GM10248 (cell line): ENCODE results near the gene ALDH18A1.

Experiments
- CTCF ChIA-PET: fragments of 300-600 bp; sonication (Branson Sonifier 250); formaldehyde crosslinking; extraction: SDS; loops from one replicate; lab custom pipeline; 2021; ENCODE audit warnings: antibody characterized with exemption; lab: Yijun Ruan, JAX
- POLR2A ChIA-PET: fragments of 350-650 bp; sonication (Branson Sonifier 250); formaldehyde crosslinking; extraction: SDS; loops from one replicate; lab custom pipeline; 2020; ENCODE audit warnings: antibody characterized with exemption; lab: Yijun Ruan, JAX
- DNase-seq: peaks from one replicate; pipeline ENCODE4 v3.0.0; 2012; ENCODE audit errors: extremely low spot score
- CTCF ChIP-seq: IDR thresholded peaks from 2 replicates; pipeline ENCODE4 v1.5.1; 2012; ENCODE audit warnings: mild to moderate bottlenecking, low read depth; ENCODE audit errors: extremely low read depth, missing control alignments, control extremely low read depth

Gene ALDH18A1

GRCh38 chr10:95572131-95572820, 84.2 kb downstream of the ALDH18A1 start:
- CTCF ChIA-PET, result no interaction called here

GRCh38 chr10:95571390-95571789, 85.1 kb downstream of the ALDH18A1 start:
- POLR2A ChIA-PET, result no interaction called here
- no peak for DNase-seq
- TF ChIP-seq CTCF, result no peak
- CTCF ChIA-PET, result no interaction called here

More at GRCh38 chr10:95572131-95572820, 84.2 kb downstream of the ALDH18A1 start:
- TF ChIP-seq CTCF, result no peak
- DNase-seq, result no peak
- POLR2A ChIA-PET, result no interaction called here

- ChIA-PET CTCF (no interaction called here), POLR2A (no interaction called here)
- no peak for TF ChIP-seq CTCF
- no peak for DNase-seq
Measured at GRCh38 chr10:95569368-95569767, 87.1 kb downstream of the ALDH18A1 start.

GRCh38 chr10:95567903-95568630, 88.4 kb downstream of the ALDH18A1 start:
- DNase-seq, result no peak
- ChIA-PET CTCF (no interaction called here), POLR2A (no interaction called here)
- TF ChIP-seq CTCF, result no peak

- no peak for DNase-seq
- ChIA-PET CTCF (interaction anchor here (0.9 kb wide), 1 partner anchor 136 kb away, joined by 3 read pairs; no protein-coding TSS in a partner anchor), POLR2A (no interaction called here)
- TF ChIP-seq CTCF, result no peak
Measured at GRCh38 chr10:95566136-95566535, 90.4 kb downstream of the ALDH18A1 start.

- POLR2A ChIA-PET, result no interaction called here
- CTCF ChIA-PET, result interaction anchor here (0.9 kb wide), 1 partner anchor 135 kb away, joined by 3 read pairs; no protein-coding TSS in a partner anchor
- TF ChIP-seq CTCF, result no peak
- DNase-seq, result no peak
Measured at GRCh38 chr10:95565336-95565735, 91.2 kb downstream of the ALDH18A1 start.
